GM12891 (cell line): ENCODE measurements around the gene GABBR2.

Experiments
- DNase-seq: peaks from one replicate; pipeline ENCODE4 v3.0.0; 2011; ENCODE audit warnings: low spot score; ENCODE audit not compliant: insufficient read length
- FAIRE-seq: peaks from 2 replicates; lab custom pipeline; 2011; peaks lifted over from hg19 to GRCh38; lab: Jason Lieb, UNC
- PAX5 ChIP-seq: IDR thresholded peaks from 2 replicates; pipeline ENCODE4 v1.6.1; 2011; ENCODE audit warnings: low read length, moderate library complexity, mild to moderate bottlenecking; ENCODE audit not compliant: insufficient read depth, severe bottlenecking
- POLR2A ChIP-seq: IDR thresholded peaks from 2 replicates; pipeline ENCODE4 v1.6.1; 2011; ENCODE audit warnings: low read depth, low read length, control low read depth
- POLR2AphosphoS5 ChIP-seq: IDR thresholded peaks from 2 replicates; pipeline ENCODE4 v1.6.1; 2011; ENCODE audit warnings: low read depth, low read length, control low read depth
- POU2F2 ChIP-seq: IDR thresholded peaks from 2 replicates; pipeline ENCODE4 v1.6.1; 2011; ENCODE audit warnings: low read depth, mild to moderate bottlenecking, control low read depth, low read length, moderate library complexity
- SPI1 ChIP-seq: IDR thresholded peaks from 2 replicates; pipeline ENCODE4 v1.6.1; 2011; ENCODE audit warnings: low read depth, low read length, control low read depth
- TAF1 ChIP-seq: IDR thresholded peaks from 2 replicates; pipeline ENCODE4 v1.6.1; 2011; ENCODE audit warnings: low read depth, low read length, control low read depth

Gene GABBR2

GRCh38 chr9:98442541-98442940 is 266.2 kb downstream of the GABBR2 start:
- FAIRE-seq (no peak), DNase-seq (no peak)
- TF ChIP-seq SPI1: no peak
- no peak for TF ChIP-seq POLR2A
- no peak for TF ChIP-seq POLR2AphosphoS5
- no peak for TF ChIP-seq TAF1
- no peak for TF ChIP-seq POU2F2
- no peak for TF ChIP-seq PAX5

GRCh38 chr9:98442114-98442513 is 266.6 kb downstream of the GABBR2 start:
- TF ChIP-seq PAX5 (no peak), POU2F2 (no peak), SPI1 (no peak), TAF1 (no peak), POLR2A (no peak)
- FAIRE-seq (no peak), DNase-seq (no peak)

GRCh38 chr9:98438666-98439065 is 270.1 kb downstream of the GABBR2 start:
- no peak for DNase-seq
- no peak for TF ChIP-seq POU2F2
- TF ChIP-seq POLR2A: no peak
- TF ChIP-seq SPI1: no peak
- no peak for TF ChIP-seq PAX5
- TF ChIP-seq POLR2AphosphoS5: no peak
- TF ChIP-seq TAF1: no peak
- FAIRE-seq: no peak

- FAIRE-seq (no peak), DNase-seq (no peak)
- TF ChIP-seq PAX5 (no peak), POU2F2 (no peak)
Observed at GRCh38 chr9:98437458-98438034, 271.2 kb downstream of the GABBR2 start.

GRCh38 chr9:98432960-98433359 is 275.8 kb downstream of the GABBR2 start:
- DNase-seq (no peak), FAIRE-seq (no peak)
- TF ChIP-seq SPI1 (no peak), POLR2A (no peak), TAF1 (no peak), PAX5 (no peak), POLR2AphosphoS5 (no peak), POU2F2 (no peak)

- FAIRE-seq (no peak), DNase-seq (no peak)
- TF ChIP-seq POLR2A (no peak), POLR2AphosphoS5 (no peak), SPI1 (no peak), PAX5 (no peak), TAF1 (no peak), POU2F2 (no peak)
Observed at GRCh38 chr9:98432134-98432533, 276.6 kb downstream of the GABBR2 start.

GRCh38 chr9:98430535-98431292 is 278.0 kb downstream of the GABBR2 start:
- no peak for FAIRE-seq
- TF ChIP-seq POLR2AphosphoS5 (no peak), SPI1 (no peak), TAF1 (no peak), POU2F2 (no peak), PAX5 (no peak)
- DNase-seq: no peak

GRCh38 chr9:98429613-98430012 is 279.1 kb downstream of the GABBR2 start:
- DNase-seq (no peak), FAIRE-seq (no peak)

GRCh38 chr9:98428454-98428853 is 280.3 kb downstream of the GABBR2 start:
- no peak for TF ChIP-seq SPI1
- TF ChIP-seq POLR2AphosphoS5: no peak
- no peak for TF ChIP-seq PAX5
- TF ChIP-seq POLR2A: no peak
- DNase-seq (no peak), FAIRE-seq (no peak)

More at GRCh38 chr9:98429613-98430012, 279.1 kb downstream of the GABBR2 start:
- TF ChIP-seq POU2F2: no peak
- TF ChIP-seq PAX5: no peak
- no peak for TF ChIP-seq TAF1
- no peak for TF ChIP-seq SPI1
- TF ChIP-seq POLR2A: no peak
- TF ChIP-seq POLR2AphosphoS5: no peak

GRCh38 chr9:98427491-98427890 is 281.2 kb downstream of the GABBR2 start:
- DNase-seq (no peak), FAIRE-seq (no peak)
- TF ChIP-seq SPI1: no peak
- TF ChIP-seq PAX5: no peak
- no peak for TF ChIP-seq POLR2AphosphoS5
- no peak for TF ChIP-seq TAF1
- no peak for TF ChIP-seq POU2F2
- TF ChIP-seq POLR2A: no peak
